GM12875 (cell line): ENCODE data around the gene MCTP2.

Experiments used
- H3K4me3 ChIP-seq: one replicate; pipeline ENCODE4 v1.5.1; 2011; ENCODE audit warnings: low read depth, low read length, control low read depth
- TF ChIP-seq, protein P1 (sequence below): IDR thresholded peaks from 2 replicates; pipeline ENCODE4 v1.5.1; 2011; ENCODE audit warnings: low read depth, mild to moderate bottlenecking, control low read depth, inconsistent platforms, low read length, moderate library complexity, borderline replicate concordance; ENCODE audit not compliant: insufficient read depth

MCTP2 gene

DNA sequence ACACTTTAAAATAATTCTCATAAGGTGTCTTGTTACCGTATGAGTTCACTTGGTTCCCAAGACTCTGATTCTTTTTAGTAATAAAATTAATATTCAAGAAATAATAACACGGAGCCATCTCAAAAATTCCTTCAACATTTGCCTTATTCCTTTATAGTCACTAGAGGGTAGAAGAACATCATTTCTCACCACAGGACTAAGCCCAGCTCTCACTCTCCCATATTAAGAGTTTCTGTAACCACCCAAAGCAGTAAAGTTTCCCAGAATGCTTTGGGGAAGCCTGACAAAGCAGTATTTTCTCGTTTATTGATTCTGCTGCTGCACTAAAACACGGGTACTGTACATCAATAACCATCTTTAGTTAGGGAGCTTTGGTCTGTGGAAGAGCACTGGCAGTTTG lies 114.9 kb downstream of the MCTP2 start:
- TF ChIP-seq, protein P1, sequence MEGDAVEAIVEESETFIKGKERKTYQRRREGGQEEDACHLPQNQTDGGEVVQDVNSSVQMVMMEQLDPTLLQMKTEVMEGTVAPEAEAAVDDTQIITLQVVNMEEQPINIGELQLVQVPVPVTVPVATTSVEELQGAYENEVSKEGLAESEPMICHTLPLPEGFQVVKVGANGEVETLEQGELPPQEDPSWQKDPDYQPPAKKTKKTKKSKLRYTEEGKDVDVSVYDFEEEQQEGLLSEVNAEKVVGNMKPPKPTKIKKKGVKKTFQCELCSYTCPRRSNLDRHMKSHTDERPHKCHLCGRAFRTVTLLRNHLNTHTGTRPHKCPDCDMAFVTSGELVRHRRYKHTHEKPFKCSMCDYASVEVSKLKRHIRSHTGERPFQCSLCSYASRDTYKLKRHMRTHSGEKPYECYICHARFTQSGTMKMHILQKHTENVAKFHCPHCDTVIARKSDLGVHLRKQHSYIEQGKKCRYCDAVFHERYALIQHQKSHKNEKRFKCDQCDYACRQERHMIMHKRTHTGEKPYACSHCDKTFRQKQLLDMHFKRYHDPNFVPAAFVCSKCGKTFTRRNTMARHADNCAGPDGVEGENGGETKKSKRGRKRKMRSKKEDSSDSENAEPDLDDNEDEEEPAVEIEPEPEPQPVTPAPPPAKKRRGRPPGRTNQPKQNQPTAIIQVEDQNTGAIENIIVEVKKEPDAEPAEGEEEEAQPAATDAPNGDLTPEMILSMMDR: no peak
- H3K4me3 ChIP-seq: no peak overlapping the region

DNA sequence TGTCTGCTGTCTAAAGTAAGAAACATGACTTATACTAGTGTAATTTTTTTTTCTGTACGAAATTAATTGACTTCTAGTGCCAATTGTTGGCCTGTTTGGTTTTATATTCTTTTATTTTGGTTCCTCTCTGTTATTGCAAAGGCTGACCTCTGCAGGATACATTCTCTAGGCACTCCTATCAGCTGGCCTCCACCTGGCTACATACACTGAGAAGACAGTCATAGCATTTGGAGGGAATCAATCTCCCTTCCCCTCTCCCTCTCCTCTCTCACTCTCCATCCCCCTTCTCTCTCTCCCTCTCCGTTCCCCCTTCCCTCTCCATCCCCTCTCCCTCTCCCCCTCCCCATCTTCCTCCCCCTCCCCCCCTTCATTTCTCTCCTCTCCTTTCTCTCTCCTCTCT lies 116.7 kb downstream of the MCTP2 start:
- TF ChIP-seq, protein P1: no peak

DNA sequence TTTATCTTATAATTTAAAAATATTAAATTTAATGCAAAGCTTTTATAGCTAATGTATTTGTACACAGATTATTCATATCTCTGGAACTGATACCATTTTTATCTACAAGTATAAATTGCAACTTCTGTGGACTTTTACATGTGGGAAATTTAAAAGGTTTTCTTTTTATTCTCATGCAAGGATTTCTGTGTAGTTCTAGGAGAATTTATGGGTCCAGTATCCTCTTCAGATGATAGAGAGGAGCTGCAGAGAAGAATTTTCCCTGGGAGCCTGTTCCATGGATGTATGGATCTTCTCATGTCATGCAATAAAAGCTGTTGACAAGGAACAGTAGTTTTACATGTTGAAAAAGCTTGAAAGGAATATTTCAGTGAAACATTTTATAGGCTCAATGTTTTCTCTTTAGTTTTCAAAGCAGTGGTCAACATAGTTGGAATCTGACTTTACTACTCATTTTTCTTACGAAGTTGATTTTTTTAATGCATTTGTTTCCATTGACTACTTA lies 119.7 kb downstream of the MCTP2 start:
- H3K4me3 ChIP-seq: no peak overlapping the region
- TF ChIP-seq, protein P1: no peak

More for the DNA sequence above, 116.7 kb downstream of the MCTP2 start:
- no peak overlapping the region for H3K4me3 ChIP-seq

DNA sequence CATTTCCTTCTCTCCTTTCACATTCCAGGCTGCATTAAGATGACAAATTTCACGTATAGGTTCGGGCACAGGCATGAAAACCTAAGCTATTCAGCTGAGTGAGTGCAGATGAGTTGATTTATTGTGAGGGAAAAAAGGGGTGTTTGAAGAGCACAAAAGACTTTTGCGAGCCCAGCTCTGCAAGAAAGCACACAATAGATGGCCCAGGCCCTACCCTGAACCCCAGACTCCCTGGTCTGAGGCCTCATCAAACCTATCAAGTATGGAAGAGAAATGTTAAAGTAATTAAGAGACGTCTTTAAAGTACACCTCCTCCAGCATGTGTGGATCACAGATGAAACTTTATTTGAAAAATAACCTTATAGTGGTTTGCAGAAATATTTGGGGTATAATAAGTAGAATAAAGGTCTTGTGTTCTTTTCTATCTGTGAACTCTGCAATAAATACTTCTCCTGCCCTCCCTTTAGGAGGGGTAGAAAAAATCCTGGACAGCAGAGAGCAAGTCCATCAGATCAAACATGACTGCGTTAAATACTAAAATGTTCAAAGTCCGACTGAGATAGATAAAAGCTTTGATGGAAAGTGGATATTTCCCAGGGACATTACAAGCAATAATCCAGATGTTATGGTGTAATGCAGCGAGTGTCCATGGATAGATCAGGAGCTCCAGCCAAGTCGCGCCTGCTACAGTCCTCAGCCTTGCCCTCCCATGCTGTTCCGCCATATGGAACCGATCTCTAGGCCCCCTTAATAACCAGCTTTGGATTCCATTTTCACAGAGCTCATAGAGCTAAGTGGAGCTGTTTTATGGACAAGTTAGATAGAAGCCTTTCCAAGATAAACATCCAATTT lies 121.5 kb downstream of the MCTP2 start:
- H3K4me3 ChIP-seq: no peak overlapping the region
- TF ChIP-seq, protein P1: no peak

DNA sequence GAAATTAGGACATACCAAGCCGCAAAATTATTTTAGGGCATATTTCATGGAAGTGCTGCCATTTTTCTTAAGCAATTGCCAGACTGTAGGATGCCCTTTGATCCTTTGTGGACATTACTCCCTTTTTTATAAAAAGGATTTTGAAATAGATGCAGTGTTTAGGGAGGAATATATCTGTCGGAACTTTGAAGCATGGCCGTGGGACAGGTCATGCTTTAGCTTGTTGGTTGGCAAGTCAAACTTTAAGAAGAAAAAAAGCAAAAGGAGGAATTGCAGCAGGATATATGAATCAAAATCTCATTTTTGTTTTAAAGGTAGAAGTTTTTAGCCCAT lies 122.1 kb downstream of the MCTP2 start:
- TF ChIP-seq, protein P1: no peak
- H3K4me3 ChIP-seq: no peak overlapping the region

DNA sequence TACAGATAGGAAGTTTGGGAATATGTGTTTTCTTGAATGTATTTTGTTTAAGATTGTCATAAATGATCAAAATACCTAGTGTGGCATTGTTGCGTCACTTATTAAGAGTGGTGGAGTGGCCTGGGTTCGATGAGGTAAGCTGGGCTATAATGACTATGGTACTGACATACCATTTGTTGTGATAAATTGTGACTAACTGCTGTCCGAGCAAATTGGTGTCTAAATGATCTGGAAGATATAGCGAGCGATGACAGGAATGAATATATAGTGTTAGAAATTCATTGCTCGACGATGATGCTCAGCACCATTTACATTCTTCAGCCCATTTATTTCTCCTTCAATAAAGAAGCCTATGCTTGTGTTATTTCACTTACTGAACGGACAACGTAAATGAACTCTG lies 123.3 kb downstream of the MCTP2 start:
- TF ChIP-seq, protein P1: no peak
- no peak overlapping the region for H3K4me3 ChIP-seq

DNA sequence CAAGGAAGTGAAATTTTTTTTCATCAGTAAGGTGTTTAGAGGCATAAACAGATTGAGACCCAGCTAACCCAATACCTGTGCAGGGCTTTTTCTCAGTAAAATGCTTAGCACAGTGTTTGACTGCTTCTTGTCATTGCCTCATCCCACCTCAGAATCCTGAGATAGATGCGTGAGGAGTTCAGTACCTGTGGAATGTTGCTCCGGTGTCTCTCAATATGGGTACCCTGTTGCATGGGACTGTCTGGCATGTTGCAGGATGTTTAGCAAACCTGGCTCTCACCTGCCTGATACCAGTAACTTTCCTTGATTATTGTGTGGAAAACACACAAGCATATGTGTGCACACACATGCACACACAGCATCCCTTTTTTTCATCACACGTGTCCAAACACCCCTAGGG lies 128.4 kb downstream of the MCTP2 start:
- TF ChIP-seq, protein P1: no peak
- H3K4me3 ChIP-seq: no peak overlapping the region
